Renal pelvis (tissue), 4 donors: ENCODE measurements around the gene PIK3CD. TPM values are rescaled to one million over a fixed set of nuclear protein-coding genes. Genes with fewer than 3 reads are reported as not detected.
"Not testable (repeated sequence)": the region's sequence is repeated elsewhere in the genome, so short reads cannot be mapped to it uniquely, and the experiment has no call there.

Source experiments
- DNase-seq: peaks from one replicate; pipeline ENCODE4 v3.0.0-alpha.2; 2013
- polyA plus RNA-seq, 3 donors: library from polyadenylated mRNA; unstranded; fragments of 120-200 nt; gene quantifications; one replicate each; pipeline ENCODE4 v1.2.1, GENCODE V29; 2013; ENCODE audit not compliant: insufficient read length in 3 of 3

The PIK3CD gene
- polyA plus RNA-seq, 3 donors, result 7.0 to 10.4 (median 8.2) TPM

- DNase-seq, result peak; percentile 59
These were observed 37.6 kb downstream of the PIK3CD start for GRCh38 chr1:9689011-9689706.

GRCh38 chr1:9689971-9690381 lies 38.4 kb downstream of the PIK3CD start:
- DNase-seq, result no peak

- DNase-seq, result no peak
These were observed 39.0 kb downstream of the PIK3CD start for GRCh38 chr1:9690440-9691107.

- DNase-seq, result no peak
These were observed 39.5 kb downstream of the PIK3CD start for GRCh38 chr1:9691108-9691445.

GRCh38 chr1:9691691-9692090 lies 40.2 kb downstream of the PIK3CD start:
- no peak for DNase-seq

- DNase-seq, result no peak
These were observed 45.3 kb downstream of the PIK3CD start for GRCh38 chr1:9696793-9697192.

GRCh38 chr1:9699361-9699760 lies 47.8 kb downstream of the PIK3CD start:
- DNase-seq, result no peak

GRCh38 chr1:9700340-9700739 lies 48.8 kb downstream of the PIK3CD start:
- no peak for DNase-seq

- DNase-seq, result no peak
These were observed 50.1 kb downstream of the PIK3CD start for GRCh38 chr1:9701665-9702064.

GRCh38 chr1:9703165-9703509 lies 51.6 kb downstream of the PIK3CD start:
- no peak for DNase-seq

GRCh38 chr1:9703681-9704080 lies 52.1 kb downstream of the PIK3CD start:
- no peak for DNase-seq

GRCh38 chr1:9705337-9706093 lies 54.0 kb downstream of the PIK3CD start:
- DNase-seq, result no peak

GRCh38 chr1:9706178-9706577 lies 54.6 kb downstream of the PIK3CD start:
- DNase-seq, result no peak

GRCh38 chr1:9710037-9710436 lies 58.5 kb downstream of the PIK3CD start:
- no peak for DNase-seq

- no peak for DNase-seq
These were observed 60.0 kb downstream of the PIK3CD start for GRCh38 chr1:9711466-9712020.

- not testable (repeated sequence) for DNase-seq
These were observed 61.2 kb downstream of the PIK3CD start for GRCh38 chr1:9712767-9713166.

- no peak for DNase-seq
These were observed 62.8 kb downstream of the PIK3CD start for GRCh38 chr1:9714257-9714718.

GRCh38 chr1:9715536-9716226 lies 64.2 kb downstream of the PIK3CD start:
- DNase-seq, result no peak

- no peak for DNase-seq
These were observed 65.1 kb downstream of the PIK3CD start for GRCh38 chr1:9716404-9717192.

- DNase-seq, result peak; percentile 85
These were observed 65.9 kb downstream of the PIK3CD start for GRCh38 chr1:9717193-9718005.
